Mesenchymal stem cell (in vitro differentiated cells and primary cell): ENCODE measurements around the gene HDLBP.

Source experiments
- DNase-seq: peaks from one replicate; pipeline ENCODE4 v3.0.0-alpha.2; 2013
- H2AFZ ChIP-seq: one replicate; pipeline ENCODE4 v1.6.1; 2013; ENCODE audit warnings: low read depth, mild to moderate bottlenecking, control low read depth, inconsistent platforms, low read length, moderate library complexity
- H2AK5ac ChIP-seq: 2 replicates; pipeline ENCODE4 v1.6.1; 2013; ENCODE audit warnings: low read length, moderate library complexity, mild to moderate bottlenecking, inconsistent platforms; ENCODE audit not compliant: severe bottlenecking
- H2BK120ac ChIP-seq: one replicate; pipeline ENCODE4 v1.6.1; 2013; ENCODE audit warnings: low read depth, mild to moderate bottlenecking, inconsistent platforms, low read length, moderate library complexity
- H2BK12ac ChIP-seq, 2 experiments: one replicate each; pipeline ENCODE4 v1.6.1; 2013; ENCODE audit warnings: inconsistent platforms in 2 of 2, low read length in 2 of 2, mild to moderate bottlenecking in 2 of 2, moderate library complexity in 2 of 2, control low read depth in 1 of 2
- H2BK15ac ChIP-seq: one replicate; pipeline ENCODE4 v1.6.1; 2013; ENCODE audit warnings: mild to moderate bottlenecking, low read depth, inconsistent platforms; ENCODE audit not compliant: poor library complexity, severe bottlenecking
- H2BK5ac ChIP-seq: 2 replicates; pipeline ENCODE4 v1.6.1; 2013; ENCODE audit warnings: low read depth, mild to moderate bottlenecking, low read length, control low read depth, inconsistent platforms; ENCODE audit not compliant: poor library complexity, severe bottlenecking
- H3K14ac ChIP-seq, 2 experiments: one replicate each; pipeline ENCODE4 v1.6.1; 2013; ENCODE audit warnings: inconsistent platforms in 2 of 2, low read length in 2 of 2, control low read depth in 1 of 2, mild to moderate bottlenecking in 1 of 2, moderate library complexity in 1 of 2
- H3K18ac ChIP-seq, 2 experiments: one replicate each; pipeline ENCODE4 v1.6.1; 2013; ENCODE audit warnings: inconsistent platforms in 2 of 2, low read length in 2 of 2, control low read depth in 1 of 2, low read depth in 1 of 2, mild to moderate bottlenecking in 1 of 2
- H3K23ac ChIP-seq, 2 experiments: one replicate each; pipeline ENCODE4 v1.6.1; 2013; ENCODE audit warnings: inconsistent platforms in 2 of 2, low read length in 2 of 2, mild to moderate bottlenecking in 2 of 2, moderate library complexity in 2 of 2, control low read depth in 1 of 2
- H3K27ac ChIP-seq: 2 replicates; pipeline ENCODE4 v1.5.1; 2013; ENCODE audit warnings: mild to moderate bottlenecking, moderate library complexity, low read length, control low read depth, inconsistent platforms; ENCODE audit not compliant: poor library complexity, severe bottlenecking
- H3K27me3 ChIP-seq, 2 experiments: 2 replicates each; pipeline versions ENCODE4 v1.6.1 to v1.7.0; 2013; ENCODE audit warnings: low read length in 2 of 2, mild to moderate bottlenecking in 2 of 2, moderate library complexity in 2 of 2, control low read depth in 1 of 2, inconsistent platforms in 1 of 2; ENCODE audit not compliant: control insufficient read depth in 1 of 2, insufficient read depth in 1 of 2
- H3K36me3 ChIP-seq, 2 experiments: 2 replicates each; pipeline versions ENCODE4 v1.6.1 to v1.7.0; 2013; ENCODE audit warnings: low read length in 2 of 2, control low read depth in 1 of 2, inconsistent platforms in 1 of 2, low read depth in 1 of 2, mild to moderate bottlenecking in 1 of 2; ENCODE audit not compliant: insufficient read depth in 2 of 2, control insufficient read depth in 1 of 2
- H3K4ac ChIP-seq, 2 experiments: one replicate each; pipeline ENCODE4 v1.6.1; 2013; ENCODE audit warnings: inconsistent platforms in 2 of 2, low read length in 2 of 2, mild to moderate bottlenecking in 2 of 2, moderate library complexity in 2 of 2, control low read depth in 1 of 2, low read depth in 1 of 2
- H3K4me1 ChIP-seq: 2 replicates; pipeline ENCODE4 v1.6.1; 2013; ENCODE audit warnings: low read depth, low read length, control low read depth; ENCODE audit not compliant: control insufficient read depth, insufficient read depth
- H3K4me2 ChIP-seq: 2 replicates; pipeline ENCODE4 v1.6.1; 2013; ENCODE audit warnings: low read length, mild to moderate bottlenecking, inconsistent platforms; ENCODE audit not compliant: poor library complexity, severe bottlenecking
- H3K4me3 ChIP-seq, 2 experiments: 2 replicates each; pipeline versions ENCODE4 v1.5.1 to v1.7.0; 2013; ENCODE audit warnings: low read length in 2 of 2, mild to moderate bottlenecking in 2 of 2, control low read depth in 1 of 2, low read depth in 1 of 2; ENCODE audit not compliant: insufficient read depth in 1 of 2
- H3K79me1 ChIP-seq: replicated peaks from 2 replicates; pipeline ENCODE4 v1.6.1; 2013; ENCODE audit warnings: mild to moderate bottlenecking, control low read depth, low read length, inconsistent platforms; ENCODE audit not compliant: poor library complexity, severe bottlenecking
- H3K9ac ChIP-seq: 2 replicates; pipeline ENCODE4 v1.7.0; 2013; ENCODE audit warnings: mild to moderate bottlenecking, low read length, moderate library complexity
- H3K9me3 ChIP-seq: 2 replicates; pipeline ENCODE4 v1.7.0; 2013; ENCODE audit warnings: mild to moderate bottlenecking, low read length; ENCODE audit not compliant: control insufficient read depth
- H4K8ac ChIP-seq: one replicate; pipeline ENCODE4 v1.6.1; 2013; ENCODE audit warnings: inconsistent platforms, mild to moderate bottlenecking, low read length, moderate library complexity
- H4K91ac ChIP-seq: one replicate; pipeline ENCODE4 v1.6.1; 2013; ENCODE audit warnings: mild to moderate bottlenecking, low read length, inconsistent platforms
- WGBS: methylation state at CpG from one replicate; pipeline ENCODE4 v1.1.7; 2013; ENCODE audit warnings: mixed read lengths; 5-methylcytosine and 5-hydroxymethylcytosine counted together

Gene HDLBP

DNA sequence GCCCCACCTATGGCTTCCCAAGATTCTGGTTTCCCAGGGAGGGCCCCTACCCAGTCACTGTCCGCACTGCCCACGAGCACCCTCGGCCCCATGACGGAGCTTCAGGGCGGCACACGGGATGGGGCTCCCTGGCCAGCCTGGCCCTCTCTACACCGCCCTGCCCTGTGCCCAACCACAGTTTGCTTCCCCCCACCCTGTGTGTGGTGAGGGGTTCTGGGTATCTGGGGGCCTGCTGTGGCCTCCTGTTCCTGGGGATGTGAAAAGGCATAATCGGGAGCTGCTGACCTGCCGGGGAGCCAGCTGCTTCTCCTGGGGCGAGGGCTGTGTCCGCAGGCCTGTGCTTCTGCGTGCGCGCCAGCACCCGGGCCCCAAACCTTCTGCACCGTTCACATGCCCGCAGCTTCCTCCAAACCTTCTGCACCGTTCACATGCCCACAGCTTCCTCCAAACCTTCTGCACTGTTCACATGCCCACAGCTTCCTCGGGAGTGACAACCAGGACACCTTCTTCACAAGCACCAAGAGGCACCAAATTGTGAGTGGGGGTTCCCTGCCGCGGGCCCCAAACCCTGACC lies 114.6 kb downstream of the HDLBP start:
- H3K4ac ChIP-seq = no peak overlapping the region
- no peak overlapping the region for H2BK12ac ChIP-seq
- no peak overlapping the region for H3K27ac ChIP-seq
- H2BK15ac ChIP-seq = no peak overlapping the region
- no peak overlapping the region for H4K91ac ChIP-seq
- H4K8ac ChIP-seq = no peak overlapping the region
- no peak for DNase-seq
- no peak overlapping the region for H3K4me3 ChIP-seq
- H2BK120ac ChIP-seq = no peak overlapping the region
- no peaks in the 10 kb centered on the region for H3K79me1 ChIP-seq
- H3K14ac ChIP-seq = no peak overlapping the region
- H2AK5ac ChIP-seq = no peak overlapping the region
- H3K27me3 ChIP-seq = peaks cover 0 to 32% of the 10 kb centered on the region in 2 experiments
- H2AFZ ChIP-seq = no peak overlapping the region
- H3K18ac ChIP-seq = no peak overlapping the region
- peaks cover 6% of the 10 kb centered on the region for H3K4me1 ChIP-seq
- H3K9me3 ChIP-seq = no peaks in the 10 kb centered on the region
- no peak overlapping the region for H3K9ac ChIP-seq
- no peaks in the 10 kb centered on the region for H3K36me3 ChIP-seq
- H3K4me2 ChIP-seq = no peak overlapping the region
- WGBS = 93% methylated on average over 20 of the region's 21 CpGs
- H3K23ac ChIP-seq = no peak overlapping the region
- no peak overlapping the region for H2BK5ac ChIP-seq

DNA sequence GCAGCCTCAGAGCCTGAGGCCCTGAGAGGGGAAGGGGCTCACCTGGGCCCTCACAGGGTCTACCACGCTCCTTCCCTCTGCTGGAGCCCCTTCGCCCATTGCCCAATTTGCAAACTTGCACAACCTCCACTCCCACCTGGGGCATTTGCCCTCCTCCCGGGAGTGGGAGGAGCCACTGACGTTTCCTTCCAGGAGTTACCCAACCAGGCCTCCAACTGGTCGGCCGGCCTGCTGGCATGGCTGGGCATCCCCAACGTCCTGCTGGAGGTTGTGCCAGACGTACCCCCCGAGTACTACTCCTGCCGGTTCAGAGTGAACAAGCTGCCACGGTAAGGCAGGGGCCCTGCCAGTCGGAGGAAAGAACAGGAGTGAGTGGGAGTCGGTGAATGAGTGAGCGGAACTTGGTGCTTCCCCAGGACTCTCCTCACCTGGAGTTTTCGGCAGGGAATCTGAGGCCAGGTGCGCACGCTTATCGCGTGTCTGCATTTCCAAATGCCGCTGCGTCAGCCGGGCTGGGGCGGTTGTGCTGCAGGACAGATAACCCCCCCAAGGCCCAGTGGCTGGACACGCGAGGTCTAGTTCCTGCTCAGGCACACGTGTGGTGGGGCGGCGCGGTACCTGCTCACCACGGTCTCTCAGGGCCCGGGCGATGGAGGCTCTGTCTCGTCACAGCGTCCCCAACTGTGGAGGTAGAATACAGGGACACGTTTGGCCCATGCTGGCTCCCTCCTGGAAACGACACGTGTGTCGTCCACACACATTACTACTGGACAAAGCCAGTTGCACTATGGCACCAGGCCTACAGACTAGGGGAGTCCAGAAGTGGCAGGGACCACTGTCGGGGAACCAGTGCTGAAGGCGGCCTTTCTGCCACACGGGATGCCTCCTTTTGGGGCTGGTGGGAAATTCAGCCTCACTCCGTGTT lies 115.3 kb downstream of the HDLBP start:
- Histone ChIP-seq H3K4me1 (peaks cover 6% of the 10 kb centered on the region), H2AFZ (no peak overlapping the region), H3K4me2 (no peak overlapping the region), H4K8ac (no peak overlapping the region), H3K14ac (no peak overlapping the region), H2BK5ac (no peak overlapping the region), H3K9me3 (no peaks in the 10 kb centered on the region), H3K18ac (no peak overlapping the region), H3K36me3 (no peaks in the 10 kb centered on the region), H2BK12ac (no peak overlapping the region), H3K79me1 (no peaks in the 10 kb centered on the region), H2BK120ac (no peak overlapping the region), H3K4me3 (no peak overlapping the region), H3K23ac (peak overlapping the region in 1 of 2 experiments; percentile 78), H2AK5ac (no peak overlapping the region), H3K9ac (no peak overlapping the region), H3K27ac (no peak overlapping the region), H4K91ac (no peak overlapping the region), H3K27me3 (peaks cover 0 to 39% of the 10 kb centered on the region in 2 experiments), H2BK15ac (no peak overlapping the region), H3K4ac (no peak overlapping the region)
- no peak for DNase-seq
- 89% methylated on average over 42 of the region's 42 CpGs for WGBS

DNA sequence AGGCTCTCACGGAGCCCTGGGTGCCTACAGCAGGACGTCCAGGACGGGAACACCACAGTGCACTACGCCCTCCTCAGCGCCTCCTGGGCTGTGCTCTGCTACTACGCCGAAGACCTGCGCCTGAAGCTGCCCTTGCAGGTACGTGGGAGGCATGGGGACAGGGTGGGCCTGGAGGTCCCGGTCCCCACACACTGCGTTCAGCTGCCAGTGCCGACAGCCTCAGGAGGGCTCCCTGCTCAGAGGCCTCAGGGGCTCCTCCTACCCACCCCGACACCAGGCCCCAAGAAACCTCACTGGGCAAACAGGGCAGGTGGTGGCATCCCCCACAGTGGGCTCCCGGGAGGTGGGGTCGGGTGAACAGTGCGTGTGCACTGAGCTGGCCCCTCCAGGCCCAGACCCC lies 116.2 kb downstream of the HDLBP start:
- H3K4me1 ChIP-seq = peaks cover 4% of the 10 kb centered on the region
- 86% methylated on average over 16 of the region's 16 CpGs for WGBS
- no peaks in the 10 kb centered on the region for H3K9me3 ChIP-seq
- no peak overlapping the region for H3K27ac ChIP-seq
- DNase-seq = no peak
- no peak overlapping the region for H4K91ac ChIP-seq
- no peak overlapping the region for H3K14ac ChIP-seq
- H3K79me1 ChIP-seq = no peaks in the 10 kb centered on the region
- peaks cover 0 to 41% of the 10 kb centered on the region in 2 experiments for H3K27me3 ChIP-seq
- no peak overlapping the region for H2BK5ac ChIP-seq
- H2BK120ac ChIP-seq = no peak overlapping the region
- H3K4ac ChIP-seq = no peak overlapping the region
- no peak overlapping the region for H3K18ac ChIP-seq
- no peak overlapping the region for H3K4me2 ChIP-seq
- no peak overlapping the region for H2BK15ac ChIP-seq
- H3K9ac ChIP-seq = no peak overlapping the region
- no peak overlapping the region for H3K4me3 ChIP-seq
- H3K36me3 ChIP-seq = no peaks in the 10 kb centered on the region
- H3K23ac ChIP-seq = no peak overlapping the region
- H2AK5ac ChIP-seq = no peak overlapping the region
- H2AFZ ChIP-seq = no peak overlapping the region
- no peak overlapping the region for H2BK12ac ChIP-seq
- H4K8ac ChIP-seq = no peak overlapping the region
